A549 treated with Mapracorat at 1 μM for 4 hours (cell line): ENCODE results near the gene TDRD15. TPM values are rescaled to one million over a fixed set of nuclear protein-coding genes. Genes with fewer than 3 reads are reported as not detected.

Experiments used
- total RNA-seq: library from RNA; stranded (reverse); fragments of 200-300 nt; extraction: Qiagen RNA extraction; gene quantifications from 5 replicates; pipeline ENCODE4 v1.2.3, GENCODE V29; 2022

TDRD15 gene
- total RNA-seq: not detected in 5 replicates

GRCh38 chr2:21123473-21124393 lies at the start of gene TDRD15:
TSS of gene TDRD15 (plus strand) at chr2:21123968. CDS start at chr2:21137468, 13,500 bp downstream.

Other genes starting within 250 kb of the TDRD15 start
- not detected in 5 replicates for gene APOB, start 79.9 kb upstream of the TDRD15 start, total RNA-seq